PC-9 (cell line): ENCODE results near the gene CEP57L1.

ENCODE experiments used
- EZH2 ChIP-seq: fragments of 200-600 bp; sonication (generic); IDR thresholded peaks from 2 replicates; pipeline ENCODE4 v1.8.0; 2017; ENCODE audit warnings: antibody characterized with exemption, low read depth
- TF ChIP-seq, protein P1 (sequence below): fragments of 200-600 bp; sonication (generic); conservative IDR thresholded peaks from 2 replicates; pipeline ENCODE4 v1.6.1; 2017; ENCODE audit warnings: mixed run types, antibody characterized with exemption, mild to moderate bottlenecking, moderate library complexity

- TF ChIP-seq, protein P1, sequence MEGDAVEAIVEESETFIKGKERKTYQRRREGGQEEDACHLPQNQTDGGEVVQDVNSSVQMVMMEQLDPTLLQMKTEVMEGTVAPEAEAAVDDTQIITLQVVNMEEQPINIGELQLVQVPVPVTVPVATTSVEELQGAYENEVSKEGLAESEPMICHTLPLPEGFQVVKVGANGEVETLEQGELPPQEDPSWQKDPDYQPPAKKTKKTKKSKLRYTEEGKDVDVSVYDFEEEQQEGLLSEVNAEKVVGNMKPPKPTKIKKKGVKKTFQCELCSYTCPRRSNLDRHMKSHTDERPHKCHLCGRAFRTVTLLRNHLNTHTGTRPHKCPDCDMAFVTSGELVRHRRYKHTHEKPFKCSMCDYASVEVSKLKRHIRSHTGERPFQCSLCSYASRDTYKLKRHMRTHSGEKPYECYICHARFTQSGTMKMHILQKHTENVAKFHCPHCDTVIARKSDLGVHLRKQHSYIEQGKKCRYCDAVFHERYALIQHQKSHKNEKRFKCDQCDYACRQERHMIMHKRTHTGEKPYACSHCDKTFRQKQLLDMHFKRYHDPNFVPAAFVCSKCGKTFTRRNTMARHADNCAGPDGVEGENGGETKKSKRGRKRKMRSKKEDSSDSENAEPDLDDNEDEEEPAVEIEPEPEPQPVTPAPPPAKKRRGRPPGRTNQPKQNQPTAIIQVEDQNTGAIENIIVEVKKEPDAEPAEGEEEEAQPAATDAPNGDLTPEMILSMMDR, result no peak
- TF ChIP-seq EZH2, result no peak
Observed at GRCh38 chr6:109056661-109057060, 38.6 kb upstream of the CEP57L1 start.
